AG04450 (cell line): ENCODE data around the gene MS4A18. TPM values are rescaled to one million over a fixed set of nuclear protein-coding genes. Genes with fewer than 3 reads are reported as not detected.

Experiments used
- CTCF ChIA-PET: fragments of 300-600, 350-600 bp; formaldehyde crosslinking; extraction: SDS; loops from one replicate; lab custom pipeline; 2022; ENCODE audit warnings: antibody characterized with exemption, inconsistent platforms; lab: Charles Lee
- POLR2A ChIA-PET: fragments of 350-600 bp; formaldehyde crosslinking; extraction: SDS; loops from one replicate; lab custom pipeline; 2021; ENCODE audit warnings: antibody characterized with exemption, inconsistent platforms; lab: Yijun Ruan, JAX
- DNase-seq: peaks from one replicate; pipeline ENCODE4 v3.0.0-alpha.2; 2011; ENCODE audit warnings: low read depth, low spot score
- H3K27ac ChIP-seq: one replicate; pipeline ENCODE4 v1.5.1; 2012; ENCODE audit warnings: low read depth, low read length, control low read depth
- H3K27me3 ChIP-seq: one replicate; pipeline ENCODE4 v1.6.0; 2012; ENCODE audit warnings: low read length; ENCODE audit not compliant: control insufficient read depth, insufficient read depth
- H3K4me3 ChIP-seq: 2 replicates; pipeline ENCODE4 v1.5.1; 2011; ENCODE audit warnings: mild to moderate bottlenecking, low read depth, low read length, control low read depth
- H3K9me3 ChIP-seq: 2 replicates; pipeline ENCODE4 v1.5.1; 2012; ENCODE audit warnings: low read length; ENCODE audit not compliant: control insufficient read depth, insufficient read depth
- polyA plus RNA-seq: library from polyadenylated mRNA; depleted of rRNA; stranded (reverse); fragments of >200 nt; gene quantifications from 2 replicates; pipeline ENCODE4 v1.2.3, GENCODE V29; 2011; rRNA removed
- TF ChIP-seq, protein P1 (sequence below): IDR thresholded peaks from 2 replicates; pipeline ENCODE4 v1.5.1; 2011; ENCODE audit warnings: low read depth, low read length, control low read depth, inconsistent platforms

MS4A18 gene
- polyA plus RNA-seq, 1 experiment, result not detected

- Histone ChIP-seq H3K4me3 (no peak overlapping the region), H3K27me3 (peaks cover 4% of the 10 kb centered on the region), H3K9me3 (peaks cover 3% of the 10 kb centered on the region; the same call in 1 of the 2 replicates), H3K27ac (no peak overlapping the region)
- TF ChIP-seq, protein P1, sequence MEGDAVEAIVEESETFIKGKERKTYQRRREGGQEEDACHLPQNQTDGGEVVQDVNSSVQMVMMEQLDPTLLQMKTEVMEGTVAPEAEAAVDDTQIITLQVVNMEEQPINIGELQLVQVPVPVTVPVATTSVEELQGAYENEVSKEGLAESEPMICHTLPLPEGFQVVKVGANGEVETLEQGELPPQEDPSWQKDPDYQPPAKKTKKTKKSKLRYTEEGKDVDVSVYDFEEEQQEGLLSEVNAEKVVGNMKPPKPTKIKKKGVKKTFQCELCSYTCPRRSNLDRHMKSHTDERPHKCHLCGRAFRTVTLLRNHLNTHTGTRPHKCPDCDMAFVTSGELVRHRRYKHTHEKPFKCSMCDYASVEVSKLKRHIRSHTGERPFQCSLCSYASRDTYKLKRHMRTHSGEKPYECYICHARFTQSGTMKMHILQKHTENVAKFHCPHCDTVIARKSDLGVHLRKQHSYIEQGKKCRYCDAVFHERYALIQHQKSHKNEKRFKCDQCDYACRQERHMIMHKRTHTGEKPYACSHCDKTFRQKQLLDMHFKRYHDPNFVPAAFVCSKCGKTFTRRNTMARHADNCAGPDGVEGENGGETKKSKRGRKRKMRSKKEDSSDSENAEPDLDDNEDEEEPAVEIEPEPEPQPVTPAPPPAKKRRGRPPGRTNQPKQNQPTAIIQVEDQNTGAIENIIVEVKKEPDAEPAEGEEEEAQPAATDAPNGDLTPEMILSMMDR, result no peak
- ChIA-PET POLR2A (no interaction called here), CTCF (no interaction called here)
- DNase-seq, result no peak
Measured at GRCh38 chr11:60788401-60789125, 64.0 kb downstream of the MS4A18 start.

- H3K4me3 ChIP-seq, result no peak overlapping the region
- TF ChIP-seq, protein P1, result no peak
- no peak for DNase-seq
- ChIA-PET POLR2A (no interaction called here), CTCF (interaction anchor here (1.1 to 1.9 kb wide), 4 partner anchors 15 to 109 kb away, joined by 3 to 8 read pairs (median 5); no protein-coding TSS in a partner anchor)
- no peak overlapping the region for H3K27ac ChIP-seq
- peaks cover 4% of the 10 kb centered on the region for H3K27me3 ChIP-seq
- peaks cover 3% of the 10 kb centered on the region; the same call in 1 of the 2 replicates for H3K9me3 ChIP-seq
Measured at GRCh38 chr11:60790726-60791125, 66.2 kb downstream of the MS4A18 start.

- ChIA-PET POLR2A (no interaction called here), CTCF (interaction anchor here (1.1 to 1.9 kb wide), 4 partner anchors 16 to 108 kb away, joined by 3 to 8 read pairs (median 5); no protein-coding TSS in a partner anchor)
- H3K27ac ChIP-seq, result no peak overlapping the region
- H3K4me3 ChIP-seq, result no peak overlapping the region
- TF ChIP-seq, protein P1, result no peak
- peaks cover 4% of the 10 kb centered on the region for H3K27me3 ChIP-seq
- no peak for DNase-seq
- peaks cover 3% of the 10 kb centered on the region; the same call in 1 of the 2 replicates for H3K9me3 ChIP-seq
Measured at GRCh38 chr11:60791153-60791933, 66.8 kb downstream of the MS4A18 start.

- POLR2A ChIA-PET, result no interaction called here
Measured at GRCh38 chr11:60792521-60792920, 68.0 kb downstream of the MS4A18 start.

More at GRCh38 chr11:60792521-60792920, 68.0 kb downstream of the MS4A18 start:
- H3K27me3 ChIP-seq, result peaks cover 4% of the 10 kb centered on the region
- no peak overlapping the region for H3K4me3 ChIP-seq
- peaks cover 3% of the 10 kb centered on the region; the same call in 1 of the 2 replicates for H3K9me3 ChIP-seq
- TF ChIP-seq, protein P1, result no peak
- no peak for DNase-seq
- CTCF ChIA-PET, result interaction anchor here (1.2 kb wide), 1 partner anchor 30 kb away, joined by 3 read pairs; no protein-coding TSS in a partner anchor
- no peak overlapping the region for H3K27ac ChIP-seq

Other genes with a start within 250 kb of the MS4A18 start
- gene MS4A12, start 231.9 kb upstream of the MS4A18 start, polyA plus RNA-seq, result not detected in 2 replicates
- not detected in 2 replicates for gene MS4A13, start 209.3 kb upstream of the MS4A18 start, polyA plus RNA-seq
- gene MS4A8, start 25.1 kb upstream of the MS4A18 start, polyA plus RNA-seq, result not detected in 2 replicates
- gene MS4A15, start 32.1 kb downstream of the MS4A18 start, polyA plus RNA-seq, result not detected in 2 replicates
- not detected in 2 replicates for gene MS4A10, start 60.6 kb downstream of the MS4A18 start, polyA plus RNA-seq
- 15.2 and 17.9 TPM in 2 replicates for gene CCDC86, start 117.4 kb downstream of the MS4A18 start, polyA plus RNA-seq
- gene PTGDR2, start 131.2 kb downstream of the MS4A18 start, polyA plus RNA-seq, result 0.84 and 0.92 TPM in 2 replicates
- 0.48 and 0.65 TPM in 2 replicates for gene ZP1, start 142.8 kb downstream of the MS4A18 start, polyA plus RNA-seq
- gene PRPF19, start 181.9 kb downstream of the MS4A18 start, polyA plus RNA-seq, result 25.1 and 33.6 TPM in 2 replicates
- 36.2 and 44.5 TPM in 2 replicates for gene TMEM109, start 189.4 kb downstream of the MS4A18 start, polyA plus RNA-seq
- gene TMEM132A, start 199.7 kb downstream of the MS4A18 start, polyA plus RNA-seq, result 25.9 and 36.0 TPM in 2 replicates
- 4.8 and 9.1 TPM in 2 replicates for gene SLC15A3, start 227.5 kb downstream of the MS4A18 start, polyA plus RNA-seq
- gene CD6, start 247.0 kb downstream of the MS4A18 start, polyA plus RNA-seq, result not detected in 2 replicates